ENCODE results near the gene HOXD8.

HOXD8 gene

GRCh38 chr2:176115883-176116813 lies 13.4 kb upstream of the HOXD8 start, which contains the start of gene HOXD10:
HOXD10 (plus strand) TSS chr2:176116778; CDS start chr2:176116834, 56 bp downstream.
- TF ChIP-seq CTCF (IDR thresholded peaks at IDR 0.05; ENCODE audit: insufficient read depth, missing control alignments) = no peak
- no peak for FAIRE-seq
- no peak for DNase-seq (ENCODE audit: insufficient read length, low spot score)

DNA sequence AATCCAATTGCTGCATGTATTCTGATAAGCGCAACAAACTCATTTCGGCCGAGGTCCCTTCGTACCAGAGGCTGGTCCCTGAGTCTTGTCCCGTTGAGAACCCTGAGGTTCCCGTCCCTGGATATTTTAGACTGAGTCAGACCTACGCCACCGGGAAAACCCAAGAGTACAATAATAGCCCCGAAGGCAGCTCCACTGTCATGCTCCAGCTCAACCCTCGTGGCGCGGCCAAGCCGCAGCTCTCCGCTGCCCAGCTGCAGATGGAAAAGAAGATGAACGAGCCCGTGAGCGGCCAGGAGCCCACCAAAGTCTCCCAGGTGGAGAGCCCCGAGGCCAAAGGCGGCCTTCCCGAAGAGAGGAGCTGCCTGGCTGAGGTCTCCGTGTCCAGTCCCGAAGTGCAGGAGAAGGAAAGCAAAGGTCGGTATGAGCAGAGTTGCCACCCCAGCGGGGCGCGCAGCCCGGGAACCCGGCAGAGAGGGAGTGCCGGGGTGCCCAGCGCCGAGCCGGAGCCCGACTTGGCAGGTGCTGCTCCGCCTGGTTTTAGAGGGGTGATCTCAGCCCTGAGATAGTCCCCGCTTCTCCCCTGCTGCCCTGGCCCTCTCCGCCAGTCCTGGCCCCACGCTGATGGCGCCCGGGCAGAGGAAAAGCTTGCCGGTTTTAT lies 12.2 kb upstream of the HOXD8 start:
- FAIRE-seq (no peak), DNase-seq (ENCODE audit: insufficient read length, low spot score) (no peak)
- no peak for TF ChIP-seq CTCF (IDR thresholded peaks at IDR 0.05; ENCODE audit: insufficient read depth, missing control alignments)

GRCh38 chr2:176117823-176118371 lies 11.6 kb upstream of the HOXD8 start:
- no peak for DNase-seq (ENCODE audit: insufficient read length, low spot score)
- FAIRE-seq = no peak
- no peak for TF ChIP-seq CTCF (IDR thresholded peaks at IDR 0.05; ENCODE audit: insufficient read depth, missing control alignments)

DNA sequence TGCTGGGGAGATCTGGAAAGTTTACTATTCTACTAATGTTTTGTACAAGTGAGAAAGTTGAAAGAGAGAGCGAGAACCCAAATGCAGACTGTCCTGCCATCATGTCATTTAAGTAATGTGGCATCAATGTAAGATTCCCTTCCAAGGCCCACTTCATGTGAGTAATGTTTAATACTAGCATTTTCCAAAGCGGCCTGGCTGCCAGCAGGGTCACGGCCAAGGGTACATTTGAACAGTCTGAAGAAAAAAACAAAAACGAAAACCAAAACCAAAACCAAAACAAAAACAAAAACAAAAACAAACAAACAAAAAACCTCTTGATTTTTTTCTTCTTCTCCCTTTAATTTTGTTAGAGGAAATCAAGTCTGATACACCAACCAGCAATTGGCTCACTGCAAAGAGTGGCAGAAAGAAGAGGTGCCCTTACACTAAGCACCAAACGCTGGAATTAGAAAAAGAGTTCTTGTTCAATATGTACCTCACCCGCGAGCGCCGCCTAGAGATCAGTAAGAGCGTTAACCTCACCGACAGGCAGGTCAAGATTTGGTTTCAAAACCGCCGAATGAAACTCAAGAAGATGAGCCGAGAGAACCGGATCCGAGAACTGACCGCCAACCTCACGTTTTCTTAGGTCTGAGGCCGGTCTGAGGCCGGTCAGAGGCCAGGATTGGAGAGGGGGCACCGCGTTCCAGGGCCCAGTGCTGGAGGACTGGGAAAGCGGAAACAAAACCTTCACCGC lies 10.7 kb upstream of the HOXD8 start:
- TF ChIP-seq CTCF (IDR thresholded peaks at IDR 0.05; ENCODE audit: insufficient read depth, missing control alignments) = peak; percentile 61
- DNase-seq (ENCODE audit: insufficient read length, low spot score) (no peak), FAIRE-seq (no peak)

DNA sequence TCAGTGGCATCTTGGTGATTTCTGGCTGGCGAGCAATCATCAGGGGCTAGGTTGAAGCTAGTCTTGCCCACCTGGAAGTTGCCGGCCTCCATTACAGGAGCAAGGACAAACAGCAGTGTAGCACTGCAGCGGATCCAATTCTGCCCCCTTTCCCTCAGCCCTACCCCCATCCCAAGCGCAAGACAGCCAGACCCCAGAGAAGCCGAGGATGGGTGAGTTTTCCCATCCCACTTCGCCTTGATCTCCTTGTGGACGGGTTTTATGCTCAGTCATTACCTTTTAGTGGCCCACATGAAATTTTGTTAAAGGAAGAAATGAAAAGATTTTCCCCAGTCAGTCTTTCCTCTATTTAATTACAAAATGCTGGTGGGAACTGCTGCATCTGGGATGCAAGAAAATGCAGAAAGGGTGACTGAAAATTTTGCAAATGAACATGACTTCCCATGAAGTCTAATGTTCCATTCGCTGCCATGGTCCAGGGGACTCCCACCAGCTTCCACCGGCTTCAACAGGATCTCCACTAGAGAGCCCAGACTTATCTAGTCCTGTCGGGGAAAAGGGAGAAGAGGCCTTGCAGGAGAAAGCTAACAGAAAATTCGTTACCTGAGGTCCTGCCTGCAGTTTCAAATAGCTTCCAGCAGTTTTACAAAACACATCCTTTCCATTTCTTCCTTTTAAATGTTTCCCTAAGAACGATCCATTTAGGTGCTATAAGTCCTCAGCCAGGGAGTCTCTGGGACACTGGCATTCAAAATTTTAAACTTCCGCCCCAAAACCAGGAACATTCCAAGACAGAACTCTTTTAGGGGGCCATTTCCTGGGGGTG lies 8.9 kb upstream of the HOXD8 start:
- no peak for DNase-seq (ENCODE audit: insufficient read length, low spot score)
- FAIRE-seq = no peak
- no peak for TF ChIP-seq CTCF (IDR thresholded peaks at IDR 0.05; ENCODE audit: insufficient read depth, missing control alignments)

Data from D721Med (cell line).